HG03135 (cell line): Measurements from ENCODE around the gene TCAF1.

Source experiments
- ATAC-seq: cut with Tn5 transposase; IDR thresholded peaks from one replicate; pipeline ENCODE4 v1.9.1; 2021; ENCODE audit warnings: mild to moderate bottlenecking, moderate library complexity; ENCODE audit not compliant: unreplicated experiment

Gene TCAF1, protein sequence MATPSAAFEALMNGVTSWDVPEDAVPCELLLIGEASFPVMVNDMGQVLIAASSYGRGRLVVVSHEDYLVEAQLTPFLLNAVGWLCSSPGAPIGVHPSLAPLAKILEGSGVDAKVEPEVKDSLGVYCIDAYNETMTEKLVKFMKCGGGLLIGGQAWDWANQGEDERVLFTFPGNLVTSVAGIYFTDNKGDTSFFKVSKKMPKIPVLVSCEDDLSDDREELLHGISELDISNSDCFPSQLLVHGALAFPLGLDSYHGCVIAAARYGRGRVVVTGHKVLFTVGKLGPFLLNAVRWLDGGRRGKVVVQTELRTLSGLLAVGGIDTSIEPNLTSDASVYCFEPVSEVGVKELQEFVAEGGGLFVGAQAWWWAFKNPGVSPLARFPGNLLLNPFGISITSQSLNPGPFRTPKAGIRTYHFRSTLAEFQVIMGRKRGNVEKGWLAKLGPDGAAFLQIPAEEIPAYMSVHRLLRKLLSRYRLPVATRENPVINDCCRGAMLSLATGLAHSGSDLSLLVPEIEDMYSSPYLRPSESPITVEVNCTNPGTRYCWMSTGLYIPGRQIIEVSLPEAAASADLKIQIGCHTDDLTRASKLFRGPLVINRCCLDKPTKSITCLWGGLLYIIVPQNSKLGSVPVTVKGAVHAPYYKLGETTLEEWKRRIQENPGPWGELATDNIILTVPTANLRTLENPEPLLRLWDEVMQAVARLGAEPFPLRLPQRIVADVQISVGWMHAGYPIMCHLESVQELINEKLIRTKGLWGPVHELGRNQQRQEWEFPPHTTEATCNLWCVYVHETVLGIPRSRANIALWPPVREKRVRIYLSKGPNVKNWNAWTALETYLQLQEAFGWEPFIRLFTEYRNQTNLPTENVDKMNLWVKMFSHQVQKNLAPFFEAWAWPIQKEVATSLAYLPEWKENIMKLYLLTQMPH

GRCh38 chr7:143901668-143902331, at the start of gene TCAF1:
Gene TCAF1 (minus strand): TSS chr7:143902176. CDS start chr7:143876608, 25,568 bp downstream.
- ATAC-seq, result peak; percentile 93

- ATAC-seq, result no peak
These were observed 46.8 kb upstream of the TCAF1 start for GRCh38 chr7:143948733-143949132.

- no peak for ATAC-seq
These were observed 45.1 kb upstream of the TCAF1 start for GRCh38 chr7:143947111-143947510.

GRCh38 chr7:143945423-143945822, 43.4 kb upstream of the TCAF1 start:
- no peak for ATAC-seq

DNA sequence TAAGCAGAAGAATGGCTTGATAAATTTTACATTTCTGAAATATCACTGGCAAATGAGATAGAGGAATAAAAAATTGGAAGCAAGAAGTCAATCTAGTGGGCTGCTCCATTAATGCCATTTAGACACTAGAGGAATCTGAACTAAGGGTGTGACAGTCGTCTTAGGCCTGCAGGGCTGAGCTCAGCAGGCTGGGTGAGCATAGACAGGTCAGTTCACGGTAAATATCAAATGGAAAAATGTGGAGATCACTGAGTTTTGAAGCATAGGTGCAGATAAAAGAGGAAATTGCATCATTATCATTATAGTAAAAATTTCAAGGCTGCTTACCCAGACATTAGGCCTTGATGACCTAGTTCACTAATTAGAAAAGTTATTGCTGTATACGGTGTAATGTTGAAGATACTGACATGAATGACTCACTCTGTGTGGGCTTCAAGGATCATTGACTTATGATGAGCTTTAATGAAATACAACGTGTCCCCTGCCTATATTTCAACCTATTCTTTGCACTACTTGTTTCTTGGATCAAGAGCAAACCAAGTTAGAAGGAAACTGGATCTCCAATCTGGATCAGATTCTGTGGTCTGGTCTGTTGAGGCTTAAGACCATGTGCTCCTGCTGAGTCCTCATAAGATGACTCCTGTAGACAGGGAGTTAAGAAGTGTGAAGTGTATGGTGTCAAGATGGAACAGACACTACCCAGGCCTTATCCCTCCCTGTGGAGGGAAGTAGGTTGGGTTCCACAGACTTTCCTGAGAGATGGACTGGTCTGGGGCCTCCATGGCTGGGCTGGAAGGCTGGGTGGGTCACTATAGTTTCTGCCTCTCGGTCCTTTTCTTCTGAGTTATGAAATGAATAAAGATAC, 36.6 kb upstream of the TCAF1 start:
- no peak for ATAC-seq

- no peak for ATAC-seq
These were observed 34.4 kb upstream of the TCAF1 start for GRCh38 chr7:143936087-143937009.

- no peak for ATAC-seq
These were observed 32.8 kb upstream of the TCAF1 start, which contains the start of gene OR2F2 for GRCh38 chr7:143934526-143935325. Gene OR2F2 (plus strand): TSS chr7:143935233. CDS start chr7:143935233, 0 bp downstream.

GRCh38 chr7:143931739-143932138, 29.8 kb upstream of the TCAF1 start:
- ATAC-seq, result no peak

DNA sequence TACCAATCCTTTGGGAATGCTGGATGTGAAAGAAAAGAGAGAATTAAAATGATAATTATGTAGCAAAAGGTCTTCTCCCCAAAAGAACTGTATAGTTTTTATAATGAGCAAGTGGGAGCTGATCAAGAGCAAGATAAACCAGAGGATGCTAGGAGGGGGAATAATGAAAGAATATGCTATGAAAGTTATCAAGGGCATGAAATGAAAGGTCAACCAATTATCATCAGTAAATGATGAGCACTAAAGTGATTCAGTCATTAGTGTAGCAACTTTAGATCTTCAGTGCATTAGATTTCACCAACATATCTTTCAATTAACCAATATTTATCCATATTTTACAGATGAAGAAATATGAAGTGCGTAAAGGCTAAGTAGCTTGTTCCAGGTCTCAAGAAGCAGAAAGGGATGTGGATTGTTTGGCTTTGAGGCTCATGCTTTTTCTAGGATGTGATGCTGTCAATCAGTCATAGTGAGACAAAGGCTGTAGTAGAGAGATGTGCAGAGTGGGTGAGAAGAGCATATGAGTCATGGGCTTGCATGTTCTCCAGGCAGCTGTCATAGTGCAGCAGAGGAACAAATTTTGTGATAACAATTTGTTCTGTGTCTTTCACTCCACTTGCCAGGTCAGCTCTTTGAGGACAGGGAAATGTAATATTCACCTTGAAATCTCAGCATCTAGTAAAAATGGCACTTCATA, 27.4 kb upstream of the TCAF1 start:
- no peak for ATAC-seq

DNA sequence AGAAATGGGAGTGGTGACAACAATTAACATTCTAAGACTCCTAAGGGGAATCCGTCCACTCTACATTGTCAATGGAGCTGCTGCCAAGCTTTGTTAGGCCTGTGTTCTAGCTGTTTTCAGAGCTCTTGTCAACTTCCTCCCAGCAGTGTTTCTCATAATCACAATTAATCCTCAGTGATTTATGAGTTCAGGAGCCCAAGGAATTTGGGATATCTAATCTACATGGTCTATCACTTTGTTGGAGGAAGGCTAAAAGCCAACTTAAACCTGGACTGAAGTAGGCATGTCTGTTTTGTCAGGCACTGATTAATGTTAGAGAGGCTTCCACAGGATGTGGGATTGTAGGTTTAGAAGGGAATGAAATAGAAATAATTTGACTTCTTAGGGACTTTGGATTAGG, 22.9 kb upstream of the TCAF1 start:
- ATAC-seq, result no peak

DNA sequence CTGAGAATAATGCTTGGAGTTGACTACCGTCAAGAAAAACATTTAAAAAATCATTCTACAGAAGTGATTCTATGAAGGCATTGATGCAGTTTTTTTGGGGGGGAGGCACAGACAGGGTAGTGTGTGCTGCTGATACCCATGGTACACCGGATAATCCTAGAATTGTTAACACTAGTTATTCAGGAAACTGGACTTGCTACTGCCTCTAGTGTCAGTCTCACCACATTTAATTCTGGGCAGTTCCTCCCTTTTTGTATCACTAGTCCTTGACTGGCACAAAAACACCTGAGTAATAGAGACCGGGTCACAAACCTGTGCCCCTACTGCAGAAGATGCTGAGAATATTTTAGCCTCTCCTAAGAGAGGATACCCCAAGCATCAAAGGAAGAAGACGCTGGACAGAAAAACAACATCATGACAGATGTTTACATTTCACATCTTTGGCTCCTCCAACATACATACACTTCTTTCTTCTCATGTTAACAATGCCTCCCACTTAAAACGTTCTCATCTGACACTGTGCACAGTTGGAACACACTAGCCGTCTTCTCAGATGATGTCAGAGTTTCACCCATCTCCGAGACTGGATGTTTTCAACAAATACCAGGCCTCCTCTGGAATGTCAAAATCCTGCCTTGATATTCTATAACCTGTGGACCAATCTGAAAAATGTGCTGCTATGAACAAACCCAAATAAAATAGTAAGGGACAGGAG, 13.1 kb upstream of the TCAF1 start:
- no peak for ATAC-seq

DNA sequence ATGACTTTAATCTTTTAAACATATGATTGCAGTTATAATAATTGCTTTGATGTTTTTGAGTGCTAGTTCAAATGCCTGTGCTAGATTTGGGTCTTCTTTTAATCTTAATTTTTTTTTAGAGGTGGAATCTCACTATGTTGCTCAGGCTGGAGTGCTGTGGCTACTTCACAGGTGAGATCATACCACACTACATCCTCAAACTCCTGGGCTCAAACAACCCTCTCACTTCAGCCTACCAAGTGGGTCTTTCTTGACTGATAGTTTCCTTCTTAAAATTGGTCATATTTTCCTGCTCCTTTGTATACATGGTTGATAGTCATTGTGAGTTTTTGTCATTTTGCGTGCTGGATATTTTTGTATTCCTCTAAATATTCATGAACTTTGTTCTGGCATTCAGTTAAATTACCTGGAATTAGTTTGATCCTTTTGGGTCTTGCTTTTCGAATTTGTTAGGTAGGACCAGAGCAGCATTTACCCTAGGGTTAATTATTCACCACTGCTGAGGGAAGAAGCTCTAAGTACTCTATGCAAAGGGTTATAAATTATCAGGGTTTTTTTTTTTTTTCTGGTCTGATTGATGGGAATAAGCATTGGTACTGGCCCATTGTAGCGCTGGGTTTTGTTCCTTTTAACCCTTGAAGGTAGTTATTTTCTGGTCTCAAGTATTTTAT, 12.1 kb upstream of the TCAF1 start:
- ATAC-seq, result no peak

DNA sequence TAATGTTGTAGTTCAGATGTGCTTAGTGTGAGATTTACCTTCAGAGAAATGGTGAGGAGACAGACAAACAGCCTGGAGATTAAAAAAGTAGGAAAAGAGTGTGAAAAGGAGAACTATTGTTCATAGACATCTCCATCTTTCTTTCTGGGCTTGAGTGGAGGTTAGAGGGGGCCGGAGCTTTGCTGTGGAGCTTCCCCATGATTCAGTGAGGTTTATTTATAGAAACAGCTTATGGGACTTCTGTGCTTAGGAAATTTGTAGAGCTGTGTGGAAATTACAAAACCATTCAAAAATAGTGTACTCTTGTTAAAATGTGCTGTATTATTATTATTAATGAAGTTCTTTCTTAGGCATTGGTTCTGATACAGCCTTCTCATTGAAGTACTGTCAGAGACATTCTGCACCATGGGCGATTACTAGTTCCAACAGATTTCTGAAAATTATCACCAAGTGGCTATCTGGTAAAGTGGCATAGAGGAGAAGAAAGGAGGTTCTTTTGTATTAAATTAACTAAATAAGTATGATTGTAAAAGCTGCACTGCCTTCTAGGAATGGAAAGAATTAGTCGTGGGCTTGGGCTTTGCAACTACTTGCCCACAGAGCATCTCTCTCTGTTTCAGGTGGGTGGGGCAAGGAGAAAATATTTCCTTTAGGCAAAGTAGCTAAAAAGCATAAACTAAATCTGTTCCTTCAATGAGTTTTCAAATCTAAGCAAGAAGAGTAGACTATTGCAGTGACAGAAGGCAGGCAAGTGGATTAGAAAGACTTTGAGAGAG, 8.7 kb upstream of the TCAF1 start:
- ATAC-seq, result no peak

DNA sequence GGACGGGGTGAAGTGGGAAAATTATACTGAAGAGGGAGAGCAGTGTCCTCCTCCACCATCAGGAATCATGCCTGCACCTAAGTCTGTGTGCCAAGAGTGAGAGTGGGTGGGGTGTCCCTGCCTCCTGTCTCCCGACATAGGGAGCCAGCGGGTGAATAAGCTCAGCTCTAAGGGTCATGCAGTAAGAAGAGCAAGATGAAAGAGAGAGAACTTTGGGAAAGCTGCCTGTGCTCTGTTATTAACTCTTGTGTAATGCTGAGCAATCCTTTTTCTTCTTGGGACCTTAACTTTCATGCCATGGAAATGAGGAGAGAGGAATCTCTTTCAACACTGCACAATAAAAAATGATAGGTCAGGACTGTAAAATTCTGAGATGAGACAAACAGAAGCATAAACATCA, 7.9 kb upstream of the TCAF1 start:
- no peak for ATAC-seq

DNA sequence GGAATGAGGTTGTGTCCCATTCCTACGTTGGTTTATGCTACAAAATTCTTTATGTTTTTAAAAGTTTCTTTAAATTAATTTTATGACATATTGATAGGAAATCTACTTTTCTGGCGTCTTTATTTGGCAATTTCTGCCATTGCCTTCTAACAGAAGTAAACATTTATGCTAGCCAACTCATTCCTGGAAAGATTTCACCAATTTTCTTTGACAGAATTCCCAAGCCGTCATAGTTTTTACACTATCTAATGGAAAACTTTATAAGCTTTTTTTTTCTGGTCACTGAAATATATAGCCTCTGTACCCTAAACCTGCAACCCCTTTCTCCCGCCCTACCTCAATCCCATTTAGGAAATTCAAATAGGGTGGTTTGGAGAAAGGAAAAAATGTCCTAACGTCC, 6.1 kb upstream of the TCAF1 start:
- ATAC-seq, result no peak

GRCh38 chr7:143906895-143907294, 4.9 kb upstream of the TCAF1 start:
- no peak for ATAC-seq
